Ascending aorta (tissue), 2 donors: Measurements from ENCODE around the gene KLF14. TPM values are rescaled to one million over a fixed set of nuclear protein-coding genes. Genes with fewer than 3 reads are reported as not detected.

Source experiments
- DNase-seq, 2 donors: peaks; one replicate each; pipeline ENCODE4 v3.0.0-alpha.2; 2019; ENCODE audit warnings: low spot score in 2 of 2
- H3K27ac ChIP-seq, 2 donors: fragments of 200-600 bp; sonication (generic); one replicate each; pipeline ENCODE4 v1.5.1; 2016 to 2017; ENCODE audit warnings: mild to moderate bottlenecking in 1 of 2
- H3K27me3 ChIP-seq: fragments of 200-600 bp; sonication (generic); one replicate; pipeline ENCODE4 v1.5.1; 2017
- H3K36me3 ChIP-seq, 2 donors: fragments of 200-600 bp; sonication (generic); one replicate each; pipeline ENCODE4 v1.5.1; 2016
- H3K4me1 ChIP-seq, 2 donors: fragments of 200-600 bp; sonication (generic); one replicate each; pipeline ENCODE4 v1.5.1; 2016 to 2017; ENCODE audit warnings: mild to moderate bottlenecking in 1 of 2
- H3K4me3 ChIP-seq, 2 donors: fragments of 200-600 bp; sonication (generic); one replicate each; pipeline ENCODE4 v1.5.1; 2016 to 2017; ENCODE audit warnings: mild to moderate bottlenecking in 1 of 2
- H3K9me3 ChIP-seq, 2 donors: fragments of 200-600 bp; sonication (generic); one replicate each; pipeline ENCODE4 v1.5.1; 2016
- CTCF ChIP-seq, 3 experiments: fragments of 200-600 bp in 2 of 3; fragments of 450-650 bp in 1 of 3; sonication (generic) in 2 of 3; IDR thresholded peaks; one replicate each; pipeline ENCODE4 v1.5.1; 2016 to 2019; ENCODE audit warnings: antibody characterized with exemption in 3 of 3, mild to moderate bottlenecking in 1 of 3, moderate library complexity in 1 of 3
- intact Hi-C: fragments of 100-400 bp; cut with DNase I; formaldehyde crosslinking; loops from one replicate; pipeline ENCODE4 v1.15.1; 2023
- total RNA-seq: library from RNA; depleted of rRNA; stranded (reverse); fragments of >200 nt; gene quantifications from one replicate; pipeline ENCODE4 v1.1.0, GENCODE V29; 2016

Gene KLF14
- total RNA-seq, 1 donor from 2014 or later: not detected

GRCh38 chr7:130723784-130724183 is 10.2 kb downstream of the KLF14 start:
- Histone ChIP-seq H3K9me3 (no peaks in the 10 kb centered on the region), H3K27me3 (no peaks in the 10 kb centered on the region), H3K4me1 (no peaks in the 10 kb centered on the region), H3K27ac (no peak overlapping the region), H3K4me3 (no peak overlapping the region), H3K36me3 (no peaks in the 10 kb centered on the region)
- TF ChIP-seq CTCF (IDR thresholded peaks at IDR 0.05): no peak
- intact Hi-C loops: loop anchor here (5.0 kb wide), 1 partner anchor 651 kb away; the partner anchor contains the start of gene KLHDC10
- no peak for DNase-seq

- peak in 1 of 2 donors; percentile 70 for DNase-seq
- intact Hi-C loops: loop anchor here (2.0 to 5.0 kb wide), 2 partner anchors 479 to 649 kb away; partner anchors contain the start of gene KLHDC10
- no peaks in the 10 kb centered on the region for H3K27me3 ChIP-seq
- peak; percentile 27 to 63 (median 41) for TF ChIP-seq CTCF (IDR thresholded peaks at IDR 0.05)
- H3K4me3 ChIP-seq: no peak overlapping the region
- H3K36me3 ChIP-seq: no peaks in the 10 kb centered on the region
- H3K27ac ChIP-seq: no peak overlapping the region
- H3K4me1 ChIP-seq: no peaks in the 10 kb centered on the region
- no peaks in the 10 kb centered on the region for H3K9me3 ChIP-seq
Observed at GRCh38 chr7:130721486-130722277, 12.3 kb downstream of the KLF14 start.

- H3K9me3 ChIP-seq: no peaks in the 10 kb centered on the region
- H3K27me3 ChIP-seq: no peaks in the 10 kb centered on the region
- H3K4me1 ChIP-seq: no peaks in the 10 kb centered on the region
- no peak for DNase-seq
- no peaks in the 10 kb centered on the region for H3K36me3 ChIP-seq
- no peak overlapping the region for H3K27ac ChIP-seq
- TF ChIP-seq CTCF (IDR thresholded peaks at IDR 0.05): no peak
- intact Hi-C loops: no loop called here
- H3K4me3 ChIP-seq: no peak overlapping the region
Observed at GRCh38 chr7:130719541-130719940, 14.5 kb downstream of the KLF14 start.

GRCh38 chr7:130712416-130712815 is 21.6 kb downstream of the KLF14 start:
- no peak for DNase-seq
- H3K4me1 ChIP-seq: no peaks in the 10 kb centered on the region
- H3K27me3 ChIP-seq: no peaks in the 10 kb centered on the region
- no peaks in the 10 kb centered on the region for H3K9me3 ChIP-seq
- H3K36me3 ChIP-seq: no peaks in the 10 kb centered on the region
- no peak for TF ChIP-seq CTCF (IDR thresholded peaks at IDR 0.05)
- no peak overlapping the region for H3K27ac ChIP-seq
- intact Hi-C loops: no loop called here
- H3K4me3 ChIP-seq: no peak overlapping the region

- intact Hi-C loops: no loop called here
- no peaks in the 10 kb centered on the region for H3K27me3 ChIP-seq
- H3K36me3 ChIP-seq: no peaks in the 10 kb centered on the region
- no peak for DNase-seq
- no peak overlapping the region for H3K27ac ChIP-seq
- no peaks in the 10 kb centered on the region for H3K4me1 ChIP-seq
- no peak for TF ChIP-seq CTCF (IDR thresholded peaks at IDR 0.05)
- H3K4me3 ChIP-seq: no peak overlapping the region
- no peaks in the 10 kb centered on the region for H3K9me3 ChIP-seq
Observed at GRCh38 chr7:130708766-130709165, 25.2 kb downstream of the KLF14 start.
